COLO668 (cell line): ENCODE results near the gene FNDC8.
"Not testable (repeated sequence)": the region's sequence is repeated elsewhere in the genome, so short reads cannot be mapped to it uniquely, and the experiment has no call there.

Experiments used
- DNase-seq: peaks from one replicate; lab custom pipeline; 2025; ENCODE audit not compliant: unreplicated experiment; lab: John Stamatoyannopoulos, UW

The FNDC8 gene

GRCh38 chr17:35169835-35170363 is 48.5 kb downstream of the FNDC8 start:
- DNase-seq: no peak

GRCh38 chr17:35170968-35171771 is 49.8 kb downstream of the FNDC8 start:
- no peak for DNase-seq

- no peak for DNase-seq
Measured at GRCh38 chr17:35171834-35172233, 50.4 kb downstream of the FNDC8 start.

- DNase-seq: not testable (repeated sequence)
Measured at GRCh38 chr17:35172321-35172720, 50.9 kb downstream of the FNDC8 start.

- no peak for DNase-seq
Measured at GRCh38 chr17:35174835-35175334, 53.5 kb downstream of the FNDC8 start.

GRCh38 chr17:35175638-35176415 is 54.4 kb downstream of the FNDC8 start:
- DNase-seq: no peak

GRCh38 chr17:35176897-35177296 is 55.5 kb downstream of the FNDC8 start:
- DNase-seq: no peak

GRCh38 chr17:35179379-35179778 is 58.0 kb downstream of the FNDC8 start:
- DNase-seq: not testable (repeated sequence)
